ENCODE results near the gene TPP2.

The TPP2 gene

GRCh38 chr13:102569488-102569887 lies 27.3 kb upstream of the TPP2 start:
- no peak overlapping the region for H3K4me3 ChIP-seq (ENCODE audit: low read length in 2 of 2)
- no peak overlapping the region for H3K9ac ChIP-seq (ENCODE audit: low read length in 2 of 2)
- no peaks in the 10 kb centered on the region for H3K36me3 ChIP-seq (ENCODE audit: control insufficient read depth in 2 of 2, insufficient read depth in 2 of 2, low read length in 2 of 2)
- no peaks in the 10 kb centered on the region for H3K9me3 ChIP-seq (ENCODE audit: control insufficient read depth in 2 of 2, low read length in 2 of 2)
- no peaks in the 10 kb centered on the region for H3K4me1 ChIP-seq (ENCODE audit: control insufficient read depth, insufficient read depth, low read length)
- no peak overlapping the region for H3K27ac ChIP-seq (ENCODE audit: low read length)
- H3K27me3 ChIP-seq (ENCODE audit: control insufficient read depth in 1 of 2, insufficient read depth in 2 of 2, low read length in 2 of 2): no peaks in the 10 kb centered on the region

GRCh38 chr13:102571075-102571474 lies 25.7 kb upstream of the TPP2 start:
- Histone ChIP-seq H3K4me3 (ENCODE audit: low read length in 2 of 2) (no peak overlapping the region), H3K36me3 (ENCODE audit: control insufficient read depth in 2 of 2, insufficient read depth in 2 of 2, low read length in 2 of 2) (no peaks in the 10 kb centered on the region), H3K27me3 (ENCODE audit: control insufficient read depth in 1 of 2, insufficient read depth in 2 of 2, low read length in 2 of 2) (no peaks in the 10 kb centered on the region), H3K9ac (ENCODE audit: low read length in 2 of 2) (no peak overlapping the region), H3K4me1 (ENCODE audit: control insufficient read depth, insufficient read depth, low read length) (no peaks in the 10 kb centered on the region), H3K9me3 (ENCODE audit: control insufficient read depth in 2 of 2, low read length in 2 of 2) (no peaks in the 10 kb centered on the region), H3K27ac (ENCODE audit: low read length) (no peak overlapping the region)

- H3K9me3 ChIP-seq (ENCODE audit: control insufficient read depth in 2 of 2, low read length in 2 of 2): no peaks in the 10 kb centered on the region
- H3K27ac ChIP-seq (ENCODE audit: low read length): no peak overlapping the region
- H3K4me1 ChIP-seq (ENCODE audit: control insufficient read depth, insufficient read depth, low read length): no peaks in the 10 kb centered on the region
- H3K4me3 ChIP-seq (ENCODE audit: low read length in 2 of 2): no peak overlapping the region
- no peaks in the 10 kb centered on the region for H3K27me3 ChIP-seq (ENCODE audit: control insufficient read depth in 1 of 2, insufficient read depth in 2 of 2, low read length in 2 of 2)
- no peak overlapping the region for H3K9ac ChIP-seq (ENCODE audit: low read length in 2 of 2)
- H3K36me3 ChIP-seq (ENCODE audit: control insufficient read depth in 2 of 2, insufficient read depth in 2 of 2, low read length in 2 of 2): no peaks in the 10 kb centered on the region
These were observed 24.5 kb upstream of the TPP2 start for GRCh38 chr13:102572323-102572722.

GRCh38 chr13:102580552-102581169 lies 16.1 kb upstream of the TPP2 start:
- H3K36me3 ChIP-seq (ENCODE audit: control insufficient read depth in 2 of 2, insufficient read depth in 2 of 2, low read length in 2 of 2): no peaks in the 10 kb centered on the region
- no peak overlapping the region for H3K27ac ChIP-seq (ENCODE audit: low read length)
- H3K4me1 ChIP-seq (ENCODE audit: control insufficient read depth, insufficient read depth, low read length): no peaks in the 10 kb centered on the region
- H3K9ac ChIP-seq (ENCODE audit: low read length in 2 of 2): no peak overlapping the region
- no peaks in the 10 kb centered on the region for H3K9me3 ChIP-seq (ENCODE audit: control insufficient read depth in 2 of 2, low read length in 2 of 2)
- H3K27me3 ChIP-seq (ENCODE audit: control insufficient read depth in 1 of 2, insufficient read depth in 2 of 2, low read length in 2 of 2): no peaks in the 10 kb centered on the region
- H3K4me3 ChIP-seq (ENCODE audit: low read length in 2 of 2): no peak overlapping the region

GRCh38 chr13:102582256-102582655 lies 14.5 kb upstream of the TPP2 start:
- no peaks in the 10 kb centered on the region for H3K27me3 ChIP-seq (ENCODE audit: control insufficient read depth in 1 of 2, insufficient read depth in 2 of 2, low read length in 2 of 2)
- H3K4me1 ChIP-seq (ENCODE audit: control insufficient read depth, insufficient read depth, low read length): no peaks in the 10 kb centered on the region
- H3K4me3 ChIP-seq (ENCODE audit: low read length in 2 of 2): no peak overlapping the region
- H3K9ac ChIP-seq (ENCODE audit: low read length in 2 of 2): no peak overlapping the region
- H3K27ac ChIP-seq (ENCODE audit: low read length): no peak overlapping the region
- H3K36me3 ChIP-seq (ENCODE audit: control insufficient read depth in 2 of 2, insufficient read depth in 2 of 2, low read length in 2 of 2): no peaks in the 10 kb centered on the region
- H3K9me3 ChIP-seq (ENCODE audit: control insufficient read depth in 2 of 2, low read length in 2 of 2): no peaks in the 10 kb centered on the region

GRCh38 chr13:102584434-102584833 lies 12.4 kb upstream of the TPP2 start:
- no peaks in the 10 kb centered on the region for H3K4me1 ChIP-seq (ENCODE audit: control insufficient read depth, insufficient read depth, low read length)
- H3K27me3 ChIP-seq (ENCODE audit: control insufficient read depth in 1 of 2, insufficient read depth in 2 of 2, low read length in 2 of 2): no peaks in the 10 kb centered on the region
- no peak overlapping the region for H3K27ac ChIP-seq (ENCODE audit: low read length)
- H3K4me3 ChIP-seq (ENCODE audit: low read length in 2 of 2): no peak overlapping the region
- no peaks in the 10 kb centered on the region for H3K9me3 ChIP-seq (ENCODE audit: control insufficient read depth in 2 of 2, low read length in 2 of 2)
- no peaks in the 10 kb centered on the region for H3K36me3 ChIP-seq (ENCODE audit: control insufficient read depth in 2 of 2, insufficient read depth in 2 of 2, low read length in 2 of 2)
- no peak overlapping the region for H3K9ac ChIP-seq (ENCODE audit: low read length in 2 of 2)

- no peaks in the 10 kb centered on the region for H3K36me3 ChIP-seq (ENCODE audit: control insufficient read depth in 2 of 2, insufficient read depth in 2 of 2, low read length in 2 of 2)
- no peak overlapping the region for H3K4me3 ChIP-seq (ENCODE audit: low read length in 2 of 2)
- H3K9me3 ChIP-seq (ENCODE audit: control insufficient read depth in 2 of 2, low read length in 2 of 2): no peaks in the 10 kb centered on the region
- no peaks in the 10 kb centered on the region for H3K4me1 ChIP-seq (ENCODE audit: control insufficient read depth, insufficient read depth, low read length)
- no peak overlapping the region for H3K9ac ChIP-seq (ENCODE audit: low read length in 2 of 2)
- H3K27me3 ChIP-seq (ENCODE audit: control insufficient read depth in 1 of 2, insufficient read depth in 2 of 2, low read length in 2 of 2): no peaks in the 10 kb centered on the region
- H3K27ac ChIP-seq (ENCODE audit: low read length): no peak overlapping the region
These were observed 10.2 kb upstream of the TPP2 start for GRCh38 chr13:102586615-102587014.

GRCh38 chr13:102587916-102588315 lies 8.9 kb upstream of the TPP2 start:
- H3K27ac ChIP-seq (ENCODE audit: low read length): no peak overlapping the region
- no peaks in the 10 kb centered on the region for H3K36me3 ChIP-seq (ENCODE audit: control insufficient read depth in 2 of 2, insufficient read depth in 2 of 2, low read length in 2 of 2)
- H3K4me1 ChIP-seq (ENCODE audit: control insufficient read depth, insufficient read depth, low read length): peaks cover 10% of the 10 kb centered on the region
- H3K9ac ChIP-seq (ENCODE audit: low read length in 2 of 2): no peak overlapping the region
- H3K9me3 ChIP-seq (ENCODE audit: control insufficient read depth in 2 of 2, low read length in 2 of 2): no peaks in the 10 kb centered on the region
- H3K4me3 ChIP-seq (ENCODE audit: low read length in 2 of 2): no peak overlapping the region
- no peaks in the 10 kb centered on the region for H3K27me3 ChIP-seq (ENCODE audit: control insufficient read depth in 1 of 2, insufficient read depth in 2 of 2, low read length in 2 of 2)

GRCh38 chr13:102589301-102589822 lies 7.4 kb upstream of the TPP2 start:
- Histone ChIP-seq H3K4me3 (ENCODE audit: low read length in 2 of 2) (no peak overlapping the region), H3K27ac (ENCODE audit: low read length) (no peak overlapping the region), H3K27me3 (ENCODE audit: control insufficient read depth in 1 of 2, insufficient read depth in 2 of 2, low read length in 2 of 2) (no peaks in the 10 kb centered on the region), H3K9ac (ENCODE audit: low read length in 2 of 2) (no peak overlapping the region), H3K4me1 (ENCODE audit: control insufficient read depth, insufficient read depth, low read length) (peaks cover 10% of the 10 kb centered on the region), H3K9me3 (ENCODE audit: control insufficient read depth in 2 of 2, low read length in 2 of 2) (no peaks in the 10 kb centered on the region), H3K36me3 (ENCODE audit: control insufficient read depth in 2 of 2, insufficient read depth in 2 of 2, low read length in 2 of 2) (no peaks in the 10 kb centered on the region)

- Histone ChIP-seq H3K36me3 (ENCODE audit: control insufficient read depth in 2 of 2, insufficient read depth in 2 of 2, low read length in 2 of 2) (no peaks in the 10 kb centered on the region), H3K4me1 (ENCODE audit: control insufficient read depth, insufficient read depth, low read length) (peaks cover 10% of the 10 kb centered on the region), H3K27me3 (ENCODE audit: control insufficient read depth in 1 of 2, insufficient read depth in 2 of 2, low read length in 2 of 2) (no peaks in the 10 kb centered on the region), H3K9me3 (ENCODE audit: control insufficient read depth in 2 of 2, low read length in 2 of 2) (no peaks in the 10 kb centered on the region), H3K9ac (ENCODE audit: low read length in 2 of 2) (peak overlapping the region; percentile 53 to 62), H3K27ac (ENCODE audit: low read length) (peak overlapping the region; percentile 49), H3K4me3 (ENCODE audit: low read length in 2 of 2) (peak overlapping the region; percentile 81 to 85)
These were observed 4.6 kb upstream of the TPP2 start for GRCh38 chr13:102591988-102592781.

GRCh38 chr13:102593466-102593865 lies 3.3 kb upstream of the TPP2 start:
- Histone ChIP-seq H3K27me3 (ENCODE audit: control insufficient read depth in 1 of 2, insufficient read depth in 2 of 2, low read length in 2 of 2) (no peaks in the 10 kb centered on the region), H3K9ac (ENCODE audit: low read length in 2 of 2) (no peak overlapping the region), H3K36me3 (ENCODE audit: control insufficient read depth in 2 of 2, insufficient read depth in 2 of 2, low read length in 2 of 2) (no peaks in the 10 kb centered on the region), H3K27ac (ENCODE audit: low read length) (no peak overlapping the region), H3K4me1 (ENCODE audit: control insufficient read depth, insufficient read depth, low read length) (peaks cover 14% of the 10 kb centered on the region), H3K4me3 (ENCODE audit: low read length in 2 of 2) (no peak overlapping the region), H3K9me3 (ENCODE audit: control insufficient read depth in 2 of 2, low read length in 2 of 2) (no peaks in the 10 kb centered on the region)

All from stomach smooth muscle (tissue), 2 donors.